Sigmoid colon (tissue), 7 donors: Measurements from ENCODE around the gene TMEM115. TPM values are rescaled to one million over a fixed set of nuclear protein-coding genes. Genes with fewer than 3 reads are reported as not detected.

Experiments used
- DNase-seq: peaks from one replicate; pipeline ENCODE4 v3.0.0-alpha.2; 2019
- H3K27ac ChIP-seq, 4 donors: fragments of 200-600 bp; sonication (generic); one replicate each; pipeline ENCODE4 v1.5.1; 2016 to 2019; ENCODE audit warnings: mild to moderate bottlenecking in 1 of 4
- H3K27me3 ChIP-seq, 3 donors: fragments of 200-600 bp; sonication (generic); one replicate each; pipeline ENCODE4 v1.5.1; 2019; ENCODE audit warnings: mild to moderate bottlenecking in 1 of 3
- H3K36me3 ChIP-seq, 4 donors: fragments of 200-600 bp; sonication (generic); one replicate each; pipeline ENCODE4 v1.5.1; 2016 to 2019
- H3K4me1 ChIP-seq, 4 donors: fragments of 200-600 bp; sonication (generic); one replicate each; pipeline ENCODE4 v1.5.1; 2017 to 2019
- H3K4me3 ChIP-seq, 4 donors: fragments of 200-600 bp; sonication (generic); one replicate each; pipeline ENCODE4 v1.5.1; 2017 to 2019; ENCODE audit warnings: mild to moderate bottlenecking in 2 of 4, moderate library complexity in 1 of 4
- H3K9me3 ChIP-seq, 4 donors: fragments of 200-600 bp in 3 of 4; sonication (generic) in 3 of 4; one replicate each; pipeline versions ENCODE4 v1.5.1 to v1.6.1; 2013 to 2019
- CTCF ChIP-seq, 4 experiments: fragments of 450-650 bp in 3 of 4; fragments of 200-600 bp in 1 of 4; IDR thresholded peaks; one replicate each; pipeline ENCODE4 v1.5.1; 2016 to 2019; ENCODE audit warnings: antibody characterized with exemption in 4 of 4, mild to moderate bottlenecking in 3 of 4, moderate library complexity in 2 of 4
- EP300 ChIP-seq, 4 donors: sonication (generic); formaldehyde crosslinking; IDR thresholded peaks; one replicate each; pipeline ENCODE4 v1.6.1; 2017; ENCODE audit warnings: antibody characterized with exemption in 4 of 4
- POLR2A ChIP-seq, 2 donors: fragments of 450-650 bp; IDR thresholded peaks; one replicate each; pipeline ENCODE4 v1.6.1; 2016; ENCODE audit warnings: antibody characterized with exemption in 2 of 2, mild to moderate bottlenecking in 2 of 2, moderate library complexity in 2 of 2
- POLR2AphosphoS5 ChIP-seq, 4 donors: sonication (generic); formaldehyde crosslinking; IDR thresholded peaks; one replicate each; pipeline ENCODE4 v1.6.1; 2017; ENCODE audit warnings: antibody characterized with exemption in 4 of 4
- WGBS, 2 donors: extraction: QIAGEN DNeasy Blood & Tissue Kit; methylation state at CpG; one replicate each; pipeline ENCODE4 v1.1.7; 2013; 5-methylcytosine and 5-hydroxymethylcytosine counted together
- intact Hi-C: fragments of 100-400 bp; cut with DNase I; formaldehyde crosslinking; loops from one replicate; pipeline ENCODE4 v1.15.1; 2023
- polyA plus RNA-seq, 3 donors: library from polyadenylated mRNA; stranded (reverse); fragments of 200-250 nt; gene quantifications; one replicate each; pipeline ENCODE4 v1.2.3, GENCODE V29; 2013
- total RNA-seq, 4 donors: library from RNA; depleted of rRNA; stranded (reverse); fragments of >200 nt; gene quantifications; one replicate each; pipeline ENCODE4 v1.1.0, GENCODE V29; 2016
- donor health status: healthy with polysubstance abuse.
- donor health status: Bipolar disorder and iron deficiency.
- donor health status: healthy.

Gene TMEM115
- total and polyA plus RNA-seq, 7 donors, result 9.5 to 45.7 (median 40.5) TPM

GRCh38 chr3:50364573-50365079 lies 5.3 kb upstream of the TMEM115 start:
- intact Hi-C loops, result loop anchor here (5.0 kb wide), 2 partner anchors 178 to 253 kb away; partner anchors contain the start of gene MAPKAPK3
- Histone ChIP-seq H3K4me3 (peak overlapping the region; percentile 45 to 62 (median 50)), H3K27me3 (peaks cover 0 to 9% (median 4%) of the 10 kb centered on the region in 3 donors), H3K27ac (peak overlapping the region; percentile 57 to 72 (median 68)), H3K4me1 (peaks cover 0 to 19% (median 13%) of the 10 kb centered on the region in 4 donors), H3K36me3 (no peaks in the 10 kb centered on the region), H3K9me3 (no peaks in the 10 kb centered on the region)
- DNase-seq, result peak; percentile 82
- 3 to 12% methylated on average over 48 of the region's 48 CpGs for WGBS, 2 donors
- TF ChIP-seq POLR2A (IDR thresholded peaks at IDR 0.05) (no peak), POLR2AphosphoS5 (IDR thresholded peaks at IDR 0.05) (peak in 1 of 4 donors; percentile 2)

- Histone ChIP-seq H3K36me3 (peaks cover 5 to 27% (median 9%) of the 10 kb centered on the region in 4 donors), H3K9me3 (no peaks in the 10 kb centered on the region), H3K4me1 (peaks cover 0 to 56% (median 40%) of the 10 kb centered on the region in 4 donors), H3K27me3 (no peaks in the 10 kb centered on the region), H3K4me3 (peak overlapping the region in 3 of 4 donors; percentile 69 to 84 (median 72)), H3K27ac (peak overlapping the region in 2 of 4 donors; percentile 90 to 93)
- TF ChIP-seq POLR2A (IDR thresholded peaks at IDR 0.05) (no peak), POLR2AphosphoS5 (IDR thresholded peaks at IDR 0.05) (no peak), CTCF (IDR thresholded peaks at IDR 0.05) (no peak), EP300 (IDR thresholded peaks at IDR 0.05) (no peak)
- no peak for DNase-seq
- intact Hi-C loops, result loop anchor here (5.0 to 10.0 kb wide), 2 partner anchors 258 to 1035 kb away; partner anchors contain the start of genes MAPKAPK3 and RBM15B
- 30 to 31% methylated on average over 8 of the region's 8 CpGs for WGBS, 2 donors
Measured at GRCh38 chr3:50359760-50360110, 414 bp upstream of the TMEM115 start.

GRCh38 chr3:50358355-50358910 lies 888 bp downstream of the TMEM115 start:
- peak overlapping the region; percentile 82 to 93 (median 91) for H3K27ac ChIP-seq
- intact Hi-C loops, result loop anchor here (10.0 kb wide), 1 partner anchor 1036 kb away; the partner anchor contains the start of gene RBM15B

GRCh38 chr3:50357481-50357880 lies 1.8 kb downstream of the TMEM115 start:
- peak overlapping the region in 3 of 4 donors; percentile 11 to 90 (median 82) for H3K27ac ChIP-seq
- no peaks in the 10 kb centered on the region for H3K9me3 ChIP-seq
- intact Hi-C loops, result loop anchor here (10.0 kb wide), 1 partner anchor 1037 kb away; the partner anchor contains the start of gene RBM15B
- DNase-seq, result no peak
- peaks cover 0 to 49% (median 33%) of the 10 kb centered on the region in 4 donors for H3K4me1 ChIP-seq
- peak overlapping the region; percentile 69 to 84 (median 78) for H3K4me3 ChIP-seq
- TF ChIP-seq EP300 (IDR thresholded peaks at IDR 0.05), result no peak
- no peak for TF ChIP-seq POLR2AphosphoS5 (IDR thresholded peaks at IDR 0.05)
- no peak for TF ChIP-seq CTCF (IDR thresholded peaks at IDR 0.05)
- TF ChIP-seq POLR2A (IDR thresholded peaks at IDR 0.05), result no peak
- 45 to 80% methylated on average over 1 of the region's 1 CpG for WGBS, 2 donors
- peaks cover 14 to 50% (median 24%) of the 10 kb centered on the region in 4 donors for H3K36me3 ChIP-seq
- no peaks in the 10 kb centered on the region for H3K27me3 ChIP-seq

More at GRCh38 chr3:50358355-50358910, 888 bp downstream of the TMEM115 start:
- no peak for TF ChIP-seq POLR2AphosphoS5 (IDR thresholded peaks at IDR 0.05)
- H3K9me3 ChIP-seq, result no peaks in the 10 kb centered on the region
- H3K36me3 ChIP-seq, result peaks cover 14 to 40% (median 20%) of the 10 kb centered on the region in 4 donors
- 23 to 61% methylated on average over 24 of the region's 24 CpGs for WGBS, 2 donors
- no peaks in the 10 kb centered on the region for H3K27me3 ChIP-seq
- H3K4me3 ChIP-seq, result peak overlapping the region; percentile 69 to 84 (median 78)
- peaks cover 0 to 49% (median 33%) of the 10 kb centered on the region in 4 donors for H3K4me1 ChIP-seq
- DNase-seq, result no peak

GRCh38 chr3:50356553-50356952 lies 2.8 kb downstream of the TMEM115 start:
- Histone ChIP-seq H3K27me3 (no peaks in the 10 kb centered on the region), H3K4me3 (peak overlapping the region in 3 of 4 donors; percentile 72 to 84 (median 84)), H3K4me1 (peaks cover 0 to 54% (median 37%) of the 10 kb centered on the region in 4 donors), H3K36me3 (peaks cover 14 to 50% (median 24%) of the 10 kb centered on the region in 4 donors), H3K27ac (peak overlapping the region in 3 of 4 donors; percentile 11 to 90 (median 82)), H3K9me3 (no peaks in the 10 kb centered on the region)
- no peak for DNase-seq
- TF ChIP-seq EP300 (IDR thresholded peaks at IDR 0.05) (no peak), POLR2A (IDR thresholded peaks at IDR 0.05) (no peak), POLR2AphosphoS5 (IDR thresholded peaks at IDR 0.05) (no peak), CTCF (IDR thresholded peaks at IDR 0.05) (no peak)
- WGBS, 2 donors, result 16 to 67% methylated on average over 5 of the region's 5 CpGs
- intact Hi-C loops, result loop anchor here (10.0 kb wide), 1 partner anchor 1038 kb away; the partner anchor contains the start of gene RBM15B
